K562 (cell line): ENCODE results near the gene SLC16A4. TPM values are rescaled to one million over a fixed set of nuclear protein-coding genes. Genes with fewer than 3 reads are reported as not detected.
A peak's percentile ranks its signal among the peaks of the same experiment; 100 is the strongest.

Experiments used
- CBX8 ChIP-seq: fragments of 200-600 bp; sonication (generic); IDR thresholded peaks from 2 replicates; pipeline ENCODE4 v1.6.1; 2012; ENCODE audit warnings: borderline replicate concordance, mixed run types, low read depth, mild to moderate bottlenecking, moderate library complexity, mixed read lengths, low read length, control low read depth, inconsistent platforms; ENCODE audit not compliant: poor library complexity, severe bottlenecking; ENCODE audit errors: extremely low read depth
- FOXA3 ChIP-seq, 2 experiments: fragments of 450-650 bp in 1 of 2; sonication (generic) in 1 of 2; formaldehyde crosslinking; IDR thresholded peaks in 1 of 2; conservative IDR thresholded peaks in 1 of 2; 2 replicates each; pipeline versions ENCODE4 v1.4.0 to v1.8.0; 2020 to 2022; ENCODE audit warnings: mild to moderate bottlenecking in 2 of 2, missing genetic modification reagents in 1 of 2
- HNRNPK ChIP-seq: fragments of 200-400 bp; formaldehyde crosslinking; IDR thresholded peaks from one replicate; pipeline ENCODE4 v1.6.1; 2018; ENCODE audit warnings: mild to moderate bottlenecking, low read depth, low read length; ENCODE audit not compliant: poor library complexity, severe bottlenecking
- HNRNPL ChIP-seq: fragments of 200-400 bp; formaldehyde crosslinking; IDR thresholded peaks from 2 replicates; pipeline ENCODE4 v1.6.1; 2017; ENCODE audit warnings: low read depth, mild to moderate bottlenecking, low read length
- LARP7 ChIP-seq: fragments of 450-650 bp; IDR thresholded peaks from 2 replicates; pipeline ENCODE4 v1.6.1; 2016
- LCOR ChIP-seq: sonication (generic); formaldehyde crosslinking; IDR thresholded peaks from 2 replicates; pipeline ENCODE4 v1.8.0; 2022; ENCODE audit warnings: mild to moderate bottlenecking, missing genetic modification reagents
- MECOM ChIP-seq: fragments of 250-450 bp; sonication (Bioruptor Pico); IDR thresholded peaks from 2 replicates; pipeline ENCODE4 v1.8.0; 2022; ENCODE audit warnings: inconsistent platforms
- MEF2A ChIP-seq: IDR thresholded peaks from 2 replicates; pipeline ENCODE4 v1.6.1; 2011; ENCODE audit warnings: low read depth, mild to moderate bottlenecking, low read length, moderate library complexity; ENCODE audit not compliant: control insufficient read depth
- POLR2B ChIP-seq: fragments of 450-650 bp; IDR thresholded peaks from 2 replicates; pipeline ENCODE4 v1.6.1; 2018; ENCODE audit warnings: low read depth; ENCODE audit not compliant: partially characterized antibody
- RFX7 ChIP-seq: fragments of 250-450 bp; sonication (Bioruptor Pico); IDR thresholded peaks from 2 replicates; pipeline ENCODE4 v1.5.1; 2021; ENCODE audit warnings: mild to moderate bottlenecking
- SMARCE1 ChIP-seq: fragments of 450-650 bp; IDR thresholded peaks from 2 replicates; pipeline ENCODE4 v1.7.1; 2016; ENCODE audit warnings: mild to moderate bottlenecking
- TAF9B ChIP-seq: fragments of 450-650 bp; IDR thresholded peaks from 2 replicates; pipeline ENCODE4 v1.6.1; 2018; ENCODE audit warnings: mild to moderate bottlenecking; ENCODE audit not compliant: partially characterized antibody
- TCF7 ChIP-seq: sonication (generic); IDR thresholded peaks from 2 replicates; pipeline ENCODE4 v1.6.1; 2016; ENCODE audit warnings: antibody characterized with exemption, borderline replicate concordance
- U2AF2 ChIP-seq: fragments of 200-400 bp; formaldehyde crosslinking; optimal IDR thresholded peaks from 2 replicates; pipeline ENCODE3; 2017; ENCODE audit warnings: low read depth, mild to moderate bottlenecking, low read length
- ZNF224 ChIP-seq: sonication (generic); formaldehyde crosslinking; IDR thresholded peaks from 2 replicates; pipeline ENCODE4 v1.8.0; 2022; ENCODE audit warnings: mild to moderate bottlenecking, missing genetic modification reagents
- ZNF274 ChIP-seq: IDR thresholded peaks from 2 replicates; pipeline ENCODE4 v1.6.1; 2011; ENCODE audit warnings: low read depth, mild to moderate bottlenecking, low read length, moderate library complexity, borderline replicate concordance
- ZNF699 ChIP-seq: fragments of 250-450 bp; sonication (Bioruptor Pico); IDR thresholded peaks from 2 replicates; pipeline ENCODE4 v1.8.0; 2021; ENCODE audit warnings: mild to moderate bottlenecking, moderate library complexity; ENCODE audit not compliant: insufficient replicate concordance
- ZNF766 ChIP-seq: fragments of 200-800 bp; sonication (Bioruptor generic); conservative IDR thresholded peaks from 2 replicates; pipeline ENCODE4 v1.6.1; 2016; ENCODE audit warnings: missing genetic modification characterization, missing compliant biosample characterization
- polyA plus RNA-seq, 8 experiments: library from polyadenylated mRNA; depleted of rRNA in 4 of 8; stranded (reverse) in 5 of 8; unstranded in 3 of 8; fragments of >200 nt; fragmentation: Nextera tagmentation in 2 of 8; fragmentation: Illumina TruSeq in 1 of 8; extraction: Ambion mirVana in 2 of 8; extraction: Trizol in 1 of 8; gene quantifications; 2 replicates each; pipeline versions ENCODE4 v1.2.1 to v1.2.3, GENCODE V29; 2011 to 2014; ENCODE audit warnings: inconsistent platforms in 1 of 8, missing spikeins in 1 of 8
- total RNA-seq, 7 experiments: library from RNA; depleted of rRNA in 6 of 7; stranded (reverse); fragments of >200 nt in 6 of 7; fragmentation: Illumina TruSeq in 2 of 7; extraction: Trizol in 2 of 7; gene quantifications; 2 replicates each; pipeline versions ENCODE4 v1.2.1 to v1.2.3, GENCODE V29; 2011 to 2021; ENCODE audit warnings: low replicate concordance in 1 of 7
- TF ChIP-seq, protein P1 (sequence below): fragments of 450-650 bp; IDR thresholded peaks from 2 replicates; pipeline ENCODE4 v1.6.1; 2016; ENCODE audit warnings: mild to moderate bottlenecking, moderate library complexity

The SLC16A4 gene
- total and polyA plus RNA-seq, 9 of the 15 experiments (the other 6 are each of a cell fraction or from before 2014, with no cell fraction given), result 0.04 to 0.31 (median 0.18) TPM; not detected in 1

DNA sequence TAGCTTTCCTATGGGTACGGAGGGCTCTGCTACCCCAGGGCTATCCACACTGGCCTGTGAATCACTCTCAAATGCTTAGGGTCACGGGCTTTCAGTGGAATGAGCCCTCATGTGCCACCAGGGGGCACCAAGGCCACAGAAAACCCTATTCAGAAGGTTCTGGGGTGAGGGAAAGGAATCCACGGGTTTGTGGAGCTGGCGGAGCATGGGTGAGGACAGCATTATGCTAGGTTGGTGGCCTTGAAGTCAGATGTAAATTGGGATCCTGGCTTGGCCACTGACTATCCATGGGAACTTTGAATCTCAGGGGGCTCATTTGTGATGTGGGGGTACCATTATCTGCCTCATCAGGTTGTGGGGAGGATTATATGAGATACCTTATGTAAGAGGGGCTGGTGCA is 21.8 kb upstream of the SLC16A4 start (continued):
- TF ChIP-seq ZNF699 (CRISPR knock-in tag), result no peak
- no peak for TF ChIP-seq ZNF224 (CRISPR knock-in tag)
- TF ChIP-seq, protein P1, sequence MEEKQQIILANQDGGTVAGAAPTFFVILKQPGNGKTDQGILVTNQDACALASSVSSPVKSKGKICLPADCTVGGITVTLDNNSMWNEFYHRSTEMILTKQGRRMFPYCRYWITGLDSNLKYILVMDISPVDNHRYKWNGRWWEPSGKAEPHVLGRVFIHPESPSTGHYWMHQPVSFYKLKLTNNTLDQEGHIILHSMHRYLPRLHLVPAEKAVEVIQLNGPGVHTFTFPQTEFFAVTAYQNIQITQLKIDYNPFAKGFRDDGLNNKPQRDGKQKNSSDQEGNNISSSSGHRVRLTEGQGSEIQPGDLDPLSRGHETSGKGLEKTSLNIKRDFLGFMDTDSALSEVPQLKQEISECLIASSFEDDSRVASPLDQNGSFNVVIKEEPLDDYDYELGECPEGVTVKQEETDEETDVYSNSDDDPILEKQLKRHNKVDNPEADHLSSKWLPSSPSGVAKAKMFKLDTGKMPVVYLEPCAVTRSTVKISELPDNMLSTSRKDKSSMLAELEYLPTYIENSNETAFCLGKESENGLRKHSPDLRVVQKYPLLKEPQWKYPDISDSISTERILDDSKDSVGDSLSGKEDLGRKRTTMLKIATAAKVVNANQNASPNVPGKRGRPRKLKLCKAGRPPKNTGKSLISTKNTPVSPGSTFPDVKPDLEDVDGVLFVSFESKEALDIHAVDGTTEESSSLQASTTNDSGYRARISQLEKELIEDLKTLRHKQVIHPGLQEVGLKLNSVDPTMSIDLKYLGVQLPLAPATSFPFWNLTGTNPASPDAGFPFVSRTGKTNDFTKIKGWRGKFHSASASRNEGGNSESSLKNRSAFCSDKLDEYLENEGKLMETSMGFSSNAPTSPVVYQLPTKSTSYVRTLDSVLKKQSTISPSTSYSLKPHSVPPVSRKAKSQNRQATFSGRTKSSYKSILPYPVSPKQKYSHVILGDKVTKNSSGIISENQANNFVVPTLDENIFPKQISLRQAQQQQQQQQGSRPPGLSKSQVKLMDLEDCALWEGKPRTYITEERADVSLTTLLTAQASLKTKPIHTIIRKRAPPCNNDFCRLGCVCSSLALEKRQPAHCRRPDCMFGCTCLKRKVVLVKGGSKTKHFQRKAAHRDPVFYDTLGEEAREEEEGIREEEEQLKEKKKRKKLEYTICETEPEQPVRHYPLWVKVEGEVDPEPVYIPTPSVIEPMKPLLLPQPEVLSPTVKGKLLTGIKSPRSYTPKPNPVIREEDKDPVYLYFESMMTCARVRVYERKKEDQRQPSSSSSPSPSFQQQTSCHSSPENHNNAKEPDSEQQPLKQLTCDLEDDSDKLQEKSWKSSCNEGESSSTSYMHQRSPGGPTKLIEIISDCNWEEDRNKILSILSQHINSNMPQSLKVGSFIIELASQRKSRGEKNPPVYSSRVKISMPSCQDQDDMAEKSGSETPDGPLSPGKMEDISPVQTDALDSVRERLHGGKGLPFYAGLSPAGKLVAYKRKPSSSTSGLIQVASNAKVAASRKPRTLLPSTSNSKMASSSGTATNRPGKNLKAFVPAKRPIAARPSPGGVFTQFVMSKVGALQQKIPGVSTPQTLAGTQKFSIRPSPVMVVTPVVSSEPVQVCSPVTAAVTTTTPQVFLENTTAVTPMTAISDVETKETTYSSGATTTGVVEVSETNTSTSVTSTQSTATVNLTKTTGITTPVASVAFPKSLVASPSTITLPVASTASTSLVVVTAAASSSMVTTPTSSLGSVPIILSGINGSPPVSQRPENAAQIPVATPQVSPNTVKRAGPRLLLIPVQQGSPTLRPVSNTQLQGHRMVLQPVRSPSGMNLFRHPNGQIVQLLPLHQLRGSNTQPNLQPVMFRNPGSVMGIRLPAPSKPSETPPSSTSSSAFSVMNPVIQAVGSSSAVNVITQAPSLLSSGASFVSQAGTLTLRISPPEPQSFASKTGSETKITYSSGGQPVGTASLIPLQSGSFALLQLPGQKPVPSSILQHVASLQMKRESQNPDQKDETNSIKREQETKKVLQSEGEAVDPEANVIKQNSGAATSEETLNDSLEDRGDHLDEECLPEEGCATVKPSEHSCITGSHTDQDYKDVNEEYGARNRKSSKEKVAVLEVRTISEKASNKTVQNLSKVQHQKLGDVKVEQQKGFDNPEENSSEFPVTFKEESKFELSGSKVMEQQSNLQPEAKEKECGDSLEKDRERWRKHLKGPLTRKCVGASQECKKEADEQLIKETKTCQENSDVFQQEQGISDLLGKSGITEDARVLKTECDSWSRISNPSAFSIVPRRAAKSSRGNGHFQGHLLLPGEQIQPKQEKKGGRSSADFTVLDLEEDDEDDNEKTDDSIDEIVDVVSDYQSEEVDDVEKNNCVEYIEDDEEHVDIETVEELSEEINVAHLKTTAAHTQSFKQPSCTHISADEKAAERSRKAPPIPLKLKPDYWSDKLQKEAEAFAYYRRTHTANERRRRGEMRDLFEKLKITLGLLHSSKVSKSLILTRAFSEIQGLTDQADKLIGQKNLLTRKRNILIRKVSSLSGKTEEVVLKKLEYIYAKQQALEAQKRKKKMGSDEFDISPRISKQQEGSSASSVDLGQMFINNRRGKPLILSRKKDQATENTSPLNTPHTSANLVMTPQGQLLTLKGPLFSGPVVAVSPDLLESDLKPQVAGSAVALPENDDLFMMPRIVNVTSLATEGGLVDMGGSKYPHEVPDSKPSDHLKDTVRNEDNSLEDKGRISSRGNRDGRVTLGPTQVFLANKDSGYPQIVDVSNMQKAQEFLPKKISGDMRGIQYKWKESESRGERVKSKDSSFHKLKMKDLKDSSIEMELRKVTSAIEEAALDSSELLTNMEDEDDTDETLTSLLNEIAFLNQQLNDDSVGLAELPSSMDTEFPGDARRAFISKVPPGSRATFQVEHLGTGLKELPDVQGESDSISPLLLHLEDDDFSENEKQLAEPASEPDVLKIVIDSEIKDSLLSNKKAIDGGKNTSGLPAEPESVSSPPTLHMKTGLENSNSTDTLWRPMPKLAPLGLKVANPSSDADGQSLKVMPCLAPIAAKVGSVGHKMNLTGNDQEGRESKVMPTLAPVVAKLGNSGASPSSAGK, result peak; percentile 63; the same call in 1 of the 2 replicates
- TF ChIP-seq LARP7, result no peak
- no peak for TF ChIP-seq CBX8
- TF ChIP-seq HNRNPL, result no peak
- TF ChIP-seq SMARCE1, result no peak
- no peak for TF ChIP-seq RFX7
- no peak for TF ChIP-seq TCF7
- peak; percentile 71 for TF ChIP-seq ZNF766 (CRISPR knock-in tag)
- 0 out of 2 replicates have a peak, but pooled peaks have one; percentile 26 for TF ChIP-seq LCOR
- TF ChIP-seq FOXA3 (CRISPR knock-in tag; conservative IDR thresholded peaks at IDR 0.05 in 1 of 2, IDR thresholded peaks at IDR 0.05 in 1 of 2), result no peak
- no peak for TF ChIP-seq MECOM
- no peak for TF ChIP-seq POLR2B
- TF ChIP-seq HNRNPK, result no peak
- TF ChIP-seq TAF9B, result no peak
- TF ChIP-seq MEF2A, result no peak
- no peak for TF ChIP-seq U2AF2
- no peak for TF ChIP-seq ZNF274
